IMR-90 (cell line): ENCODE data around the gene PTPRF. TPM values are rescaled to one million over a fixed set of nuclear protein-coding genes. Genes with fewer than 3 reads are reported as not detected.

ENCODE experiments used
- ATAC-seq: fragments of 200-7000 bp; cut with Tn5 transposase; 2 replicates; pipeline ENCODE4 v1.9.1; 2020; ENCODE audit warnings: low read depth, mild to moderate bottlenecking, moderate library complexity
- BruUV-seq: library from RNA; stranded (reverse); fragments of 400-500 nt; replicated peaks from 2 replicates; lab custom pipeline; 2021; lab: Mats Ljungman, UMichigan
- CTCF ChIA-PET: fragments of 300-600 bp; formaldehyde crosslinking; extraction: SDS; loops from one replicate; lab custom pipeline; 2021; ENCODE audit warnings: antibody characterized with exemption; lab: Yijun Ruan, JAX
- POLR2A ChIA-PET: fragments of 300-600 bp; sonication (Branson Sonifier 250); formaldehyde crosslinking; loops from one replicate; lab custom pipeline; 2022; ENCODE audit warnings: antibody characterized with exemption; ENCODE audit not compliant: unreplicated experiment; lab: Charles Lee
- DNase-seq: peaks from one replicate; pipeline ENCODE4 v3.0.0; 2013
- H2AFZ ChIP-seq: replicated peaks from 2 replicates; pipeline ENCODE3; 2013; ENCODE audit warnings: low read length, mild to moderate bottlenecking; ENCODE audit not compliant: poor library complexity
- H2AK5ac ChIP-seq: 2 replicates; pipeline ENCODE4 v1.6.1; 2013; ENCODE audit warnings: low read depth, low read length, inconsistent platforms
- H2AK9ac ChIP-seq: replicated peaks from 2 replicates; pipeline ENCODE3; 2013; ENCODE audit warnings: mild to moderate bottlenecking, low read depth, low read length, moderate library complexity; ENCODE audit not compliant: poor library complexity
- H2BK120ac ChIP-seq: 2 replicates; pipeline ENCODE4 v1.6.1; 2013; ENCODE audit warnings: low read depth, low read length, inconsistent platforms
- H2BK15ac ChIP-seq: 3 replicates; pipeline ENCODE4 v1.6.1; 2013; ENCODE audit warnings: low read depth, low read length, inconsistent platforms
- H2BK20ac ChIP-seq: 2 replicates; pipeline ENCODE4 v1.6.1; 2013; ENCODE audit warnings: low read depth, mild to moderate bottlenecking, inconsistent platforms, low read length, moderate library complexity
- H2BK5ac ChIP-seq: 2 replicates; pipeline ENCODE4 v1.6.1; 2013; ENCODE audit warnings: mild to moderate bottlenecking, low read depth, low read length, inconsistent platforms; ENCODE audit not compliant: poor library complexity, severe bottlenecking
- H3K14ac ChIP-seq: replicated peaks from 2 replicates; pipeline ENCODE4 v1.6.1; 2013; ENCODE audit warnings: low read depth, low read length, inconsistent platforms
- H3K18ac ChIP-seq: 2 replicates; pipeline ENCODE4 v1.6.1; 2013; ENCODE audit warnings: low read depth, low read length, control low read depth
- H3K23ac ChIP-seq: 2 replicates; pipeline ENCODE4 v1.6.1; 2013; ENCODE audit warnings: low read depth, low read length, inconsistent platforms
- H3K27ac ChIP-seq: 2 replicates; pipeline ENCODE4 v1.5.1; 2013; ENCODE audit warnings: mild to moderate bottlenecking, control low read depth, low read length; ENCODE audit not compliant: insufficient read depth
- H3K27me3 ChIP-seq: 2 replicates; pipeline ENCODE4 v1.6.1; 2013; ENCODE audit warnings: low read length; ENCODE audit not compliant: control insufficient read depth, insufficient read depth
- H3K36me3 ChIP-seq: 2 replicates; pipeline ENCODE4 v1.6.1; 2013; ENCODE audit warnings: low read length, mixed read lengths; ENCODE audit not compliant: control insufficient read depth, insufficient read depth
- H3K4ac ChIP-seq: 2 replicates; pipeline ENCODE4 v1.6.1; 2013; ENCODE audit warnings: low read depth, low read length, inconsistent platforms
- H3K4me1 ChIP-seq: 2 replicates; pipeline ENCODE4 v1.6.1; 2013; ENCODE audit warnings: low read length, mixed read lengths; ENCODE audit not compliant: control insufficient read depth, insufficient read depth
- H3K4me2 ChIP-seq: 2 replicates; pipeline ENCODE4 v1.6.1; 2013; ENCODE audit warnings: low read depth, mild to moderate bottlenecking, control low read depth, low read length, moderate library complexity
- H3K4me3 ChIP-seq: 2 replicates; pipeline ENCODE4 v1.5.1; 2013; ENCODE audit warnings: low read depth, mild to moderate bottlenecking, control low read depth, low read length, moderate library complexity; ENCODE audit not compliant: insufficient read depth
- H3K56ac ChIP-seq: 2 replicates; pipeline ENCODE4 v1.6.1; 2013; ENCODE audit warnings: low read length, inconsistent platforms; ENCODE audit not compliant: insufficient read depth; ENCODE audit errors: extremely low read depth
- H3K79me1 ChIP-seq, 2 experiments: 2 replicates each; pipeline ENCODE4 v1.6.1; 2013; ENCODE audit warnings: low read length in 2 of 2, inconsistent platforms in 1 of 2, low read depth in 1 of 2
- H3K9ac ChIP-seq: 2 replicates; pipeline ENCODE4 v1.6.1; 2013; ENCODE audit warnings: low read depth, low read length, control low read depth
- H3K9me1 ChIP-seq: 2 replicates; pipeline ENCODE4 v1.6.1; 2013; ENCODE audit warnings: low read length, inconsistent platforms; ENCODE audit not compliant: insufficient read depth
- H3K9me3 ChIP-seq: 2 replicates; pipeline ENCODE4 v1.6.1; 2013; ENCODE audit warnings: low read length; ENCODE audit not compliant: control insufficient read depth, insufficient read depth
- H4K20me1 ChIP-seq: 2 replicates; pipeline ENCODE4 v1.6.1; 2013; ENCODE audit warnings: low read length, inconsistent platforms; ENCODE audit not compliant: insufficient read depth
- H4K5ac ChIP-seq: 2 replicates; pipeline ENCODE4 v1.6.1; 2013; ENCODE audit warnings: mild to moderate bottlenecking, low read depth, low read length, control low read depth
- H4K8ac ChIP-seq, 2 experiments: 2 replicates each; pipeline ENCODE4 v1.6.1; 2013; ENCODE audit warnings: low read depth in 2 of 2, low read length in 2 of 2, control low read depth in 1 of 2, inconsistent platforms in 1 of 2
- H4K91ac ChIP-seq: 2 replicates; pipeline ENCODE4 v1.6.1; 2013; ENCODE audit warnings: low read depth, low read length, inconsistent platforms; ENCODE audit not compliant: insufficient read depth
- BHLHE40 ChIP-seq: fragments of 150-350 bp; IDR thresholded peaks from 2 replicates; pipeline ENCODE4 v1.6.1; 2016; ENCODE audit warnings: mild to moderate bottlenecking, low read depth, low read length
- CEBPB ChIP-seq: IDR thresholded peaks from 2 replicates; pipeline ENCODE4 v1.6.1; 2012; ENCODE audit warnings: low read depth, low read length, improper control_type of control experiment
- CHD1 ChIP-seq: IDR thresholded peaks from 2 replicates; pipeline ENCODE4 v1.6.1; 2012; ENCODE audit warnings: low read depth, low read length, improper control_type of control experiment
- FOS ChIP-seq: fragments of 150-350 bp; IDR thresholded peaks from 2 replicates; pipeline ENCODE4 v1.6.1; 2016; ENCODE audit warnings: low read depth, low read length
- MAFK ChIP-seq: IDR thresholded peaks from 2 replicates; pipeline ENCODE4 v1.6.1; 2012; ENCODE audit warnings: low read depth, low read length, improper control_type of control experiment
- MAZ ChIP-seq: IDR thresholded peaks from 2 replicates; pipeline ENCODE4 v1.6.1; 2012; ENCODE audit warnings: low read depth, mild to moderate bottlenecking, low read length, improper control_type of control experiment, moderate library complexity, borderline replicate concordance
- MXI1 ChIP-seq: IDR thresholded peaks from 2 replicates; pipeline ENCODE4 v1.6.1; 2012; ENCODE audit warnings: low read depth, mild to moderate bottlenecking, low read length, moderate library complexity, borderline replicate concordance
- NFE2L2 ChIP-seq: fragments of 150-350 bp; IDR thresholded peaks from 2 replicates; pipeline ENCODE4 v1.6.1; 2016; ENCODE audit warnings: low read depth, mild to moderate bottlenecking, low read length
- RAD21 ChIP-seq: IDR thresholded peaks from 2 replicates; pipeline ENCODE4 v1.6.1; 2012; ENCODE audit warnings: low read length, improper control_type of control experiment
- RCOR1 ChIP-seq: IDR thresholded peaks from 2 replicates; pipeline ENCODE4 v1.6.1; 2012; ENCODE audit warnings: mild to moderate bottlenecking, low read length, improper control_type of control experiment; ENCODE audit not compliant: insufficient replicate concordance
- SMC3 ChIP-seq: fragments of 150-350 bp; IDR thresholded peaks from 2 replicates; pipeline ENCODE4 v1.6.1; 2016; ENCODE audit warnings: low read depth, mild to moderate bottlenecking, antibody characterized with exemption, low read length, moderate library complexity
- WGBS, 2 experiments: methylation state at CpG; one replicate each; pipeline versions ENCODE4 v1.1.5 to v1.1.7; 2013; ENCODE audit warnings: missing lambda C conversion rate in 2 of 2; ENCODE audit not compliant: insufficient read length in 1 of 2; ENCODE audit errors: extremely low coverage in 2 of 2; 5-methylcytosine and 5-hydroxymethylcytosine counted together
- dilution Hi-C: fragments of 300-500 bp; cut with HindIII; formaldehyde crosslinking; loops from one replicate; pipeline ENCODE4 v1.14.3; 2018; ENCODE audit warnings: low sequenced_read_pairs; ENCODE audit not compliant: unreplicated experiment
- in situ Hi-C: fragments of 300-500 bp; cut with MboI; formaldehyde crosslinking; loops from 3 replicates; pipeline ENCODE4 v1.14.3; 2019; ENCODE audit warnings: low sequenced_read_pairs, inconsistent platforms, mixed read lengths
- intact Hi-C: fragments of 100-400 bp; cut with micrococcal nuclease; formaldehyde crosslinking; loops from 2 replicates; pipeline ENCODE4 v1.10.0; 2022
- polyA plus RNA-seq, 3 experiments: library from polyadenylated mRNA; depleted of rRNA; stranded (reverse); fragments of >200 nt; gene quantifications; 2 replicates each; pipeline ENCODE4 v1.2.3, GENCODE V29; 2012; ENCODE audit warnings: low replicate concordance in 1 of 3
- total RNA-seq: library from RNA; depleted of rRNA; stranded (reverse); fragments of >200 nt; gene quantifications from 2 replicates; pipeline ENCODE4 v1.2.3, GENCODE V29; 2012
- TF ChIP-seq, protein P1 (sequence below): fragments of 150-350 bp; IDR thresholded peaks from 2 replicates; pipeline ENCODE4 v1.6.1; 2017; ENCODE audit warnings: mild to moderate bottlenecking, antibody characterized with exemption, low read length, low read depth
- TF ChIP-seq, protein P2 (sequence below): conservative IDR thresholded peaks from 2 replicates; pipeline ENCODE4 v1.5.1; 2012; ENCODE audit warnings: mild to moderate bottlenecking, low read depth, low read length, improper control_type of control experiment
- TF ChIP-seq, protein P3 (sequence below): fragments of 150-350 bp; IDR thresholded peaks from 2 replicates; pipeline ENCODE4 v1.6.1; 2016; ENCODE audit warnings: low read depth, mild to moderate bottlenecking, low read length, moderate library complexity, borderline replicate concordance

The PTPRF gene
- total and polyA plus RNA-seq, 2 of the 4 experiments (the other 2 are of a cell fraction), result 25.8 to 92.3 TPM

DNA sequence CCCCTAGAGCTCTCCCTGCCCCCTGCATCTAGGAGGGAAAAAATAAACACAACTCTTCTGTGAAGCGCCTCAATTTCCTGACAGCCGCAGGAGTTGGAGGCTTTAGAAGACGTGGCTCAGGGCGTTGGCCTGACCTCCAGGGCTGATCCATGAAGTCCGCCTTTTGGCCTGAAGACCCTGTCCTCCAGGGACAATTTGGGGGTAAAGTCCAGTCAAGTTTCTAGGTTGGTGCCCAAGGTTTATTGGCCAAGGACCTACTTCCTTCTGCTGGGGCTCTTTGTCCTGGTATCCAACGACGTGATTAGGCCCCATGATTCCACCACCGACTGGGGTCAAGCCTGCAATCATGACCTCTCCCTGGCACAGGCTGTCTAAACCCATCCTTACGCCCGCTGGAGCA, 54.9 kb downstream of the PTPRF start:
- H3K27ac ChIP-seq, result no peak overlapping the region

More for the DNA sequence above, 54.9 kb downstream of the PTPRF start:
- no peak overlapping the region for H3K18ac ChIP-seq
- intact Hi-C loops (no loop called here), in situ Hi-C loops (no loop called here), dilution Hi-C loops (no loop called here)
- H4K8ac ChIP-seq, result no peak overlapping the region
- no peak overlapping the region for H3K4ac ChIP-seq
- H3K27me3 ChIP-seq, result no peaks in the 10 kb centered on the region
- no peak overlapping the region for H3K56ac ChIP-seq
- no peak overlapping the region for H2BK120ac ChIP-seq
- H2BK20ac ChIP-seq, result no peak overlapping the region
- H2AFZ ChIP-seq, result no peak overlapping the region
- no TSS peak for BruUV-seq
- WGBS, 2 experiments, result 85% methylated on average over 10 of the region's 10 CpGs; no CpG with 5 or more reads in 1 of the 2 experiments
- no peaks in the 10 kb centered on the region for H3K9me3 ChIP-seq
- H4K5ac ChIP-seq, result no peak overlapping the region
- H3K23ac ChIP-seq, result no peak overlapping the region
- ATAC-seq (no peak), DNase-seq (no peak)
- TF ChIP-seq, protein P1, sequence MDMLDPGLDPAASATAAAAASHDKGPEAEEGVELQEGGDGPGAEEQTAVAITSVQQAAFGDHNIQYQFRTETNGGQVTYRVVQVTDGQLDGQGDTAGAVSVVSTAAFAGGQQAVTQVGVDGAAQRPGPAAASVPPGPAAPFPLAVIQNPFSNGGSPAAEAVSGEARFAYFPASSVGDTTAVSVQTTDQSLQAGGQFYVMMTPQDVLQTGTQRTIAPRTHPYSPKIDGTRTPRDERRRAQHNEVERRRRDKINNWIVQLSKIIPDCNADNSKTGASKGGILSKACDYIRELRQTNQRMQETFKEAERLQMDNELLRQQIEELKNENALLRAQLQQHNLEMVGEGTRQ, result no peak
- TF ChIP-seq SMC3 (no peak), MAFK (no peak), CHD1 (no peak), RCOR1 (no peak), FOS (no peak), NFE2L2 (no peak), CEBPB (no peak), BHLHE40 (no peak), MXI1 (no peak), MAZ (no peak), RAD21 (no peak)
- TF ChIP-seq, protein P2, sequence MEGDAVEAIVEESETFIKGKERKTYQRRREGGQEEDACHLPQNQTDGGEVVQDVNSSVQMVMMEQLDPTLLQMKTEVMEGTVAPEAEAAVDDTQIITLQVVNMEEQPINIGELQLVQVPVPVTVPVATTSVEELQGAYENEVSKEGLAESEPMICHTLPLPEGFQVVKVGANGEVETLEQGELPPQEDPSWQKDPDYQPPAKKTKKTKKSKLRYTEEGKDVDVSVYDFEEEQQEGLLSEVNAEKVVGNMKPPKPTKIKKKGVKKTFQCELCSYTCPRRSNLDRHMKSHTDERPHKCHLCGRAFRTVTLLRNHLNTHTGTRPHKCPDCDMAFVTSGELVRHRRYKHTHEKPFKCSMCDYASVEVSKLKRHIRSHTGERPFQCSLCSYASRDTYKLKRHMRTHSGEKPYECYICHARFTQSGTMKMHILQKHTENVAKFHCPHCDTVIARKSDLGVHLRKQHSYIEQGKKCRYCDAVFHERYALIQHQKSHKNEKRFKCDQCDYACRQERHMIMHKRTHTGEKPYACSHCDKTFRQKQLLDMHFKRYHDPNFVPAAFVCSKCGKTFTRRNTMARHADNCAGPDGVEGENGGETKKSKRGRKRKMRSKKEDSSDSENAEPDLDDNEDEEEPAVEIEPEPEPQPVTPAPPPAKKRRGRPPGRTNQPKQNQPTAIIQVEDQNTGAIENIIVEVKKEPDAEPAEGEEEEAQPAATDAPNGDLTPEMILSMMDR, result no peak
- TF ChIP-seq, protein P3, sequence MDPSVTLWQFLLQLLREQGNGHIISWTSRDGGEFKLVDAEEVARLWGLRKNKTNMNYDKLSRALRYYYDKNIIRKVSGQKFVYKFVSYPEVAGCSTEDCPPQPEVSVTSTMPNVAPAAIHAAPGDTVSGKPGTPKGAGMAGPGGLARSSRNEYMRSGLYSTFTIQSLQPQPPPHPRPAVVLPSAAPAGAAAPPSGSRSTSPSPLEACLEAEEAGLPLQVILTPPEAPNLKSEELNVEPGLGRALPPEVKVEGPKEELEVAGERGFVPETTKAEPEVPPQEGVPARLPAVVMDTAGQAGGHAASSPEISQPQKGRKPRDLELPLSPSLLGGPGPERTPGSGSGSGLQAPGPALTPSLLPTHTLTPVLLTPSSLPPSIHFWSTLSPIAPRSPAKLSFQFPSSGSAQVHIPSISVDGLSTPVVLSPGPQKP, result no peak
- H2BK5ac ChIP-seq, result no peak overlapping the region
- no peak overlapping the region for H2BK15ac ChIP-seq
- ChIA-PET POLR2A (no interaction called here), CTCF (no interaction called here)
- peaks cover 12% of the 10 kb centered on the region for H3K36me3 ChIP-seq
- no peak overlapping the region for H3K4me3 ChIP-seq
- no peak overlapping the region for H3K9ac ChIP-seq
- no peak overlapping the region for H3K4me2 ChIP-seq
- no peak overlapping the region for H4K91ac ChIP-seq
- H4K20me1 ChIP-seq, result 0 out of 2 replicates have a peak, but pooled peaks cover 7% of the 10 kb centered on the region
- peaks cover 27% of the 10 kb centered on the region for H3K9me1 ChIP-seq
- H3K4me1 ChIP-seq, result peaks cover 15% of the 10 kb centered on the region
- H2AK5ac ChIP-seq, result no peak overlapping the region
- no peak overlapping the region for H3K14ac ChIP-seq
- H2AK9ac ChIP-seq, result no peak overlapping the region
- H3K79me1 ChIP-seq, result peaks cover 12 to 51% of the 10 kb centered on the region in 2 experiments
